ENCODE results near the gene OGA.

The OGA gene

GRCh38 chr10:101775273-101776160, 42.7 kb downstream of the OGA start, which contains the start of gene FGF8:
FGF8 (minus strand) TSS chr10:101776114; CDS start chr10:101775900, 214 bp downstream.
- DNase-seq (ENCODE audit: low read depth), result no peak

DNA sequence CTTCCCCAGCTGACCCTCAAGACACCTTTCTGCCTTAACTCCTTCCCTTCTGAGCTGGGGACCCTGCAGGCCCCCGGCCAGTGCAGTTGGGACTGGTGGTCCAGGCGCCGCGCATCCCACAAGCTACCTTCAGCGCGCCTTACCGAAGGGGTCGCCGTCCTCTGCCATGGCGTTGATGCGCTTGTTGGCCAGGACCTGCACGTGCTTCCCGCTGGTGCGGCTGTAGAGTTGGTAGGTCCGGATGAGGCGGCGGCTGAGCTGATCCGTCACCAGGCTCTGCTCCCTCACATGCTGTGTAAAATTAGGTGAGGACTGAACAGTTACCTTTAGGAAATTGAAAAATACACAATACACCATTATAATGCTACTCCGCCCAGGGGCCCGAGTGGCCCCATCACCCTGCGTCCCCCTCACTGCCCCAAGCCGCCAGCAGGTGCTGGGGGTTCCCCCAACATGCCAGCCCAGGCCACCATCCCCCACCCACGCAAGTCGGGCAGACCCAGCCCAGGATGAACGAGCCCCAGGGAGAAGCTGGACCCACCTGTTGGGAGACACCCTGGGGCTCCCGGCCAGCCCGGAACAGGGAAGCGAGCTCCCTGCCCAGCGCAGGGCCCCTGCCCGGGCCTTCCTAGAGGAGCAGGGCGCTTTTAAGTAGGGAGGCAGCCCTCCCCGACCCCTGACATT, 43.5 kb downstream of the OGA start:
- no peak for DNase-seq (ENCODE audit: low read depth)

GRCh38 chr10:101773923-101774588, 44.2 kb downstream of the OGA start:
- no peak for DNase-seq (ENCODE audit: low read depth)

DNA sequence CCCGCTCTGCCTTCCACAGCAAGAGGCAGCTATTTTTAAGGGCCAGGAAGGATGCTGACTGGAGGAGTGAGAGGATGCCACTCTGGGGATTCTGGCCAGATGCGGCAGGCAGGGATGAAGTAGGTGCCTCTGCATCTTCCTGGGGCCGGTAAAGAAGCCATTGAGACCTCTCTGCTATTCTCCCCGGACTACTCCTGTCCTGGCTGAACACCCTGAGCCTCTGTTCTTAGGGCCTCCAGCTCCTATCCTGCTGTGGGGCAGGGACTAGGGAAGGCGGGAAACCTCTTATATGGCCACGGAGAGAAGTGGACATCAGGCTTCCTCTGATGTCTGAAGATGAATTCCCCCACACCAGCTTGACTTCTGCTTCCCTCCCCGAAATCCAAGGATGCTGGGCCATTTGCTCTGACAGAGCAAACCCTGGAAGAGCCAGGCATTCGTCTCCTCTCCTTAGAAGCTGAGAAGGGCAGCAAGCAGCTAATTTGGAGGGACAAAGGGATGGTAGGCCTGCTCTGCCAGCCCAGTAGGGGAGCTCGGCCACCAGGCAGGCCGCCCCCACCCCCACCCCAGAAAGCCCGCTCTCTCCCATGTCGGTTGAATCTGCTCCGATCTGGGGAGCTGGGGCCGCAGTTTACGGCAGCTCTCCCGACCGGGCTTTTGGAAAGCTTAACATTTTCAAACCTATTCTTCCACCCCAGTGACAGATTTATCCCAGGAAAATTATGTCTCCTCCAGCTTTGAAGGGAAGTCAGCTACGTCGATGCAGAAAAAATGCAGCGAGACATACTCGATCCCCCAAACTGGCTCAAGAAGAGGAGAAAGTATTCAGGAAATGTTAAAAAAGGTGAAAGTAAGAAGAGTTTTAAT, 45.1 kb downstream of the OGA start:
- no peak for DNase-seq (ENCODE audit: low read depth)

DNA sequence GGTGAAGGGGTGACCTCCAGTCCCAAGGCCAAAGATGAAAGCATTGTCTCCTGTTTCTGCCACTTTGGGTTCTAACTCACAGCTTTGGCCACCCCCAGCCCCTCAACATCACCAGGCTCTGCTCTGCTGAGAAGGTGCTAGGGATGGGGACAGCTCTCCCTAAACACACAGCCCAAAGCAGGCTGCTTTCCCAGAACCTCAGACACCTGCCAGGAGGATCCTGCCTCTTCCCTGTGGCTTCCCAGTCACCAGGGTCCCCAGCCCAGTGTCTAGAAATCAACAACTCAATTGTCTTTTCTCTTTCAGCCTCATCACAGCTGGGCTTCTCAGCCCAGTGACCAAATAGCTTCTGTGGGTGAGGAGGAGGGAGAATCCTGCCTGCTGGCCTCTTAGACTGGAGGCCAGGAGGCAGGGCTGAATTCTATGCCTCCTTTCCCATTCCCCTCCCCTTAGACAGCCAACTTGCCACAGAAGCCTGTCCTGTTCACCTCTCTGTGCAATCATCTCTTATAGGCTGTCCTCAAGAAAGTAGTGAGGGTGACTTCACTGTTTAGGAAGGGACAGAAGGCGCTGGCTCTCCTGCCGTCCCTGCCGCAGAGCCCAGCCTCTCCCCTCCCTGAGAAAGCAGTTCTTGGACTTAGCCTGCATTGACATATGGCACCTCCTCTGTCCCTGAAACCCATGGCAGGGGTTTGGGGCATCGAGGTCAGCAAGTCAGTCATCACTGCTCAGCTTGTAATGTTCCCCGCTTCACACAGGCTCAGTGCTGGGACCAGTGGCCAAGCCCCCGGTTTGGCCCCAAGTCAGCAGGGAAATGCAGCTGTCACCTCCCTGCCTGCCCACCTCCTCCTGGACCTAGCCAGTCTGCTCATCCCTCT, 46.0 kb downstream of the OGA start:
- DNase-seq (ENCODE audit: low read depth), result no peak

- DNase-seq (ENCODE audit: low read depth), result no peak
These were observed 46.9 kb downstream of the OGA start for GRCh38 chr10:101771380-101771779.

DNA sequence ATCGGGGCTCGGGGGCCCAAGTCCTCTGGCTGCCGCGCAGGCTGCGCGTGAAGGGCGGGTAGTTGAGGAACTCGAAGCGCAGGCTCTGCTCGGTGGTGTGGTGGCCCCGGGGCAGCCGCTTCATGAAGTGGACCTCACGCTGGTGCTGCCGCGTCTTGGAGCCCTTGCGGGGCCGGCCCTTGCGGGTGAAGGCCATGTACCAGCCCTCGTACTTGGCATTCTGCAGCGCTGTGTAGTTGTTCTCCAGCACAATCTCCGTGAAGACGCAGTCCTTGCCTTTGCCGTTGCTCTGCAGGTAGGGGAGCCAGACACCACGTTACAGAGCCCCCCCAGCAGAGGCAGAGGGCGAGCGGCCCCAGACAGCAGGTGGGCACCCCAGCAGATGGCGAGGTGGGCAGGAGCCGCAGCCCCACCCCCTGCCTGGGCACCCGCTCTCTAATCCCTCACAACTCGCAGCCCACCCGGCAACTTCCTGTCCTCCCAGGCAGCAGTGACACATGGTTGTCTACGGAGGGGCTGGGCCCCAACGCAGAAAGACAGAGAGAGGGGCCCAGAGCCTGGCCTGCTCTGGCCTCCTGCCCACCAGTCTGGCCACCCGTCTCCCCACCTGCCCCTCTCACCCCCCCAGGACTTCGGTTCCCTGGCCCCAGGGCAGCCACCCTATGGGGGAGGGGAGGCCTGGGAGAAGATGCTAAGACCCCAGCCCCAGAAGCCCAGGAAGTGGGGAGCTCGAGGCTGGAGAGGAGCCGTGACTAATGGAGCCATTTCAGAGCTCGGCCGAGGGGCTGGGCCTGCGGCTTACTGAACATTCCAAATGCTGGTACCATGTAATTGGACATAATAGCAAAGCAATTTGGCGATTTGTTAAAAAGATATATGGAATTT, 47.7 kb downstream of the OGA start:
- DNase-seq (ENCODE audit: low read depth), result no peak

GRCh38 chr10:101769541-101770180, 48.6 kb downstream of the OGA start:
- no peak for DNase-seq (ENCODE audit: low read depth)

DNA sequence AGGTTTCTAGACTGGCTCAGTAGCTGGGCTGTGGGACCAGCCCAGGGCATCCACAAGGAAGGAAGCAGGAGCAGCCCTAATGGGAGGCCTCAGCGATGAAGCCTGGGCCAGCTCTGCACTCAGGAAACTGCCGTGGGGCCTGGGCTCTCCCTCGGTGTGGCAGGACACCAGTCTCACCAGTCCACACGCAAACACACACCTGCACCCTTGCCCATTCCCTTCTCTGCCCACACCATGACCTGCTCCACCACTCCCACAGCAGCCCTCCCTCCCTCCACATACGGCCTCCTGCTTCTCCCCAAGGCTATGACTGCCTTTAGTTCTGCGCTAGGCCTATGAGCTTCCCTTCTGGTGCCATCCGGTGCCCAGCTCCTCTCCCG, 49.5 kb downstream of the OGA start:
- no peak for DNase-seq (ENCODE audit: low read depth)

DNA sequence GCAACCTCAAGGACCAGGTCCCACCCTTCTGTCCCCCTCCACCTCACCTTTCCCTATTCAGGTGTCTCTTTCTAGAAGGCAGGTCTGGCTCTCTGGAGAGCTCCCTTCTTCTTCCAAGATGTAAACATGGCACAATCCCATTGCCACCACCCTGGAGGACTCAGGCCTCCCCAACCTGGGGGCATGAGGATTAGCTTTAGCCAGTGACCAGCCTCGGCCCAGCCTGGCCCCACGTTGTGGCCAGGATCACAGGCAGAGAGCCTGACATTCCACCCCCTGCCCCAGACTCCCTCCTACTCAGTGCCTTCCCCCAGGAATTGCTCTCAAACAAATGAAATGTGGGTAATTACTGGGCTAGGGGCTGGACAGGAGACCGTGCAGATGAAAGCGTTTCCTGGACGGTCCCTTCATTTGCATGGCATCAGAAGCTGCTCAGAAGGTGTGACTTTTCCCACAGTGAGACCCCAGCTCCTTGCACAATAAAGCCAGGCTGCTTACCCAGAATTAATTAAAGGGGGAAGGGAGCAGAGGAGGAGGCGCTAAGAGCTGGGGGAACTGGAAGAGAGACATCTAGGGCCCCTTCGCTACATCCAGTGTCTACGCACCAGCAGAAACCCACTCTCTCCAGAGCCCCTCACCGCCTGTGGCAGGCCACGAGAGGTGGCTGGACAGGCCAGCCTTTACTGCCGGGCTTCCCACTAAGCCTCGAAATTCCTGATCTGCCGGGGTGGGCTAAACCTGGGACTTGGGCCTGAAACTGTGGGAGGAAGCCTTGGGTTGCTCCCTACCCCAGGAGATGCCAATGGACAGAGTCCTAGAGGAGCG, 50.1 kb downstream of the OGA start:
- DNase-seq (ENCODE audit: low read depth), result no peak

DNA sequence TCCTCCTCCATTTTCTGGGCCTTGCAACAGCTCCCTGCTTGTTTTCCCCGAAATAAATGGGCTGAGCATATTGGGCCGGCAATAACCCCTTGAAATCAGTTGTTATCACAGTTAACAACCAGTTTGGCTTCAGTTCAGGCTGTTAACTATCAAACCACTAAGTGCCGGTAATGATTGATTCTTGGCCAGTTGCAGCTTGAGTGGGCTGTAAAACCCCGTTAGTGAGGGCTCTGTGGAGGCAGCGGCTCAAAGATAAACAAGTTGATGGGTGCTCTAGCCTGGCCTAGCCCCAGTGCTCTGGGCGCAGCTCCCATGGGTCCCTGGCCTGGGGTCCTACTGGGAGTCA, 50.7 kb downstream of the OGA start:
- DNase-seq (ENCODE audit: low read depth), result no peak

DNA sequence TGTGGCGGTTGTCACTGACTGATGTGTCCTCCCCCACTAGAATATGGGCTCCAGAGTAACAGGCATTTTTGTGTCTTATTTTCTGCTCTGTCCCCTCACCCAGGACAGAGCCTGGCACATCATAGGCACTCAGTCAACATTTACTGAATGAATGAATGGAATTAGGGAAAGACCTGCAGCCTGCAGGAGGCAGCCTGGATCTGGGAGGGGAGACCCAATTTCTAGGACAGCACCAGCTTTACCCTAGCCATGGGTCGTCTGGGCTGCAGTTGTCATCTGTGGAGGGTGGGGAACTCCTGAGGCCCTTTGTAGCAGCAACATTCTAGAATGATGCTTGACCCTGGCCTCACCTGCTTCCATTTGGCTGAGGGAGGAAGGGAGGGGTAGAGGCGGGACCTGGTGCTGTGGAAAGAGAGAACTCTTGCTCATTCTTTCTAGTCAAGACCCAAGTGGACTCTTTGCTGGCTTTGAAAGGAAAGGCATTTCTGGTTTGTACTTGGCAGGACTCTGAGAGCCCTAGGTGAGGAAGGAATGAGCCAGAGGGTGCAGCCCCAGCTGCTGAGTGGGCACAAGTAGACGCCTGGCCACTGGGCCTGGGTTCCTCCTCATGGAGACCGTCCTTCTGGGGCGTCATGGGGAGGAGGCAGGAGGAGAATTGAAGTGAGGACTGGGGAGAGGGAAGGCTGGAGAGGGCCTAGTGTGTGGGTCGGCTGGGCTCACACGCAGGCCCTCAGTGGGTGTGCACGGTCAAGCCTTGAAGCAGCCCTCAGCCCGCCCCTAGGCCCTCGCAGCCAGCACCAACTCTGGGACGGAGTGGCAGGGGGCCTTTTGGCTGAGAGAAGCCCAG, 51.3 kb downstream of the OGA start:
- no peak for DNase-seq (ENCODE audit: low read depth)

DNA sequence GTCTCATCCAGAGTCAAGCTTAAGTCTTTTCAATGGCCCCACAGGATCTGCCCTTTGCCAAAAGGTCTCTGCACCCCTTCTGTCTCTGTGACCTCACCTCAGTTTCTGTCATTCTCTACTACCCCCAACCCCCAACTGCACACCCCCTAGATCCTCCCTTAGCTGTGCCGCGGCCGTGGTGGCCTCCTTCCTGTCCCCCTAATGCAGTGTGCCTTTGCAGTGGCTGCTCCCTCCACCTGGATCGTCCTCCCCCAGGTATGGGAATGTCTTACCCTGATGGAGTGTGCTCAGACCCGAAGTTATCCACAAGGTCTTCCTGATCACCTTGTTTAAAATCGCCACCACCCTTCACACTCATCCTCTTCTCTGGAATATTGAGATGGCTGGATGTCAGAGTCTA, 51.9 kb downstream of the OGA start:
- no peak for DNase-seq (ENCODE audit: low read depth)

GRCh38 chr10:101763141-101763846, 55.0 kb downstream of the OGA start:
- no peak for DNase-seq (ENCODE audit: low read depth)

GRCh38 chr10:101762736-101763135, 55.5 kb downstream of the OGA start:
- DNase-seq (ENCODE audit: low read depth), result no peak

- DNase-seq (ENCODE audit: low read depth), result no peak
These were observed 57.0 kb downstream of the OGA start for GRCh38 chr10:101761226-101761625.

- no peak for DNase-seq (ENCODE audit: low read depth)
These were observed 57.7 kb downstream of the OGA start for GRCh38 chr10:101760510-101760909.
